PC-9 (cell line): ENCODE measurements around the gene CBX1.
A peak's percentile ranks its signal among the peaks of the same experiment; 100 is the strongest.

Experiments
- CTCF ChIP-seq: fragments of 200-600 bp; sonication (generic); conservative IDR thresholded peaks from 2 replicates; pipeline ENCODE4 v1.6.1; 2017; ENCODE audit warnings: mixed run types, antibody characterized with exemption, mild to moderate bottlenecking, moderate library complexity
- EZH2 ChIP-seq: fragments of 200-600 bp; sonication (generic); IDR thresholded peaks from 2 replicates; pipeline ENCODE4 v1.8.0; 2017; ENCODE audit warnings: antibody characterized with exemption, low read depth

GRCh38 chr17:48068491-48068961 lies 32.8 kb downstream of the CBX1 start:
- TF ChIP-seq CTCF (peak; percentile 55), EZH2 (no peak)
